ENCODE measurements around the gene SDF4.

The SDF4 gene

GRCh38 chr1:1280782-1281481 is 49.1 kb upstream of the SDF4 start:
- Histone ChIP-seq H3K36me3 (ENCODE audit: control insufficient read depth in 2 of 2, insufficient read depth in 1 of 2, low read length in 2 of 2) (no peaks in the 10 kb centered on the region), H3K4me1 (ENCODE audit: control insufficient read depth, insufficient read depth, low read length) (no peaks in the 10 kb centered on the region), H3K4me3 (ENCODE audit: low read depth, low read length) (no peak overlapping the region), H3K9me3 (ENCODE audit: control insufficient read depth, insufficient read depth, low read depth, low read length) (no peaks in the 10 kb centered on the region), H3K27ac (ENCODE audit: extremely low read depth, low read depth, low read length) (no peak overlapping the region)
- POLR2A ChIA-PET = no interaction called here
- TF ChIP-seq PRDM2 (tag by site-specific recombination; IDR thresholded peaks at IDR 0.05; ENCODE audit: borderline replicate concordance) (no peak), PRDM1 (tag by site-specific recombination; IDR thresholded peaks at IDR 0.05) (no peak), GLIS2 (tag by site-specific recombination; IDR thresholded peaks at IDR 0.05) (no peak), ZNF174 (tag by site-specific recombination; IDR thresholded peaks at IDR 0.05) (no peak), ZNF148 (tag by site-specific recombination; IDR thresholded peaks at IDR 0.05; ENCODE audit: borderline replicate concordance) (no peak), ZNF341 (tag by site-specific recombination; IDR thresholded peaks at IDR 0.05; ENCODE audit: low read depth) (no peak), ZNF391 (tag by site-specific recombination; IDR thresholded peaks at IDR 0.05; ENCODE audit: borderline replicate concordance, low read depth) (no peak), TCF7L2 (IDR thresholded peaks at IDR 0.05; ENCODE audit: borderline replicate concordance, low read depth, low read length) (no peak), ZNF416 (tag by site-specific recombination; IDR thresholded peaks at IDR 0.05) (no peak), ZNF76 (tag by site-specific recombination; IDR thresholded peaks at IDR 0.05; ENCODE audit: borderline replicate concordance, low read depth) (no peak), ZNF629 (tag by site-specific recombination; IDR thresholded peaks at IDR 0.05) (no peak), ZNF747 (tag by site-specific recombination; IDR thresholded peaks at IDR 0.05) (no peak), KLF9 (tag by site-specific recombination; IDR thresholded peaks at IDR 0.05; ENCODE audit: low read depth) (no peak), ZNF394 (tag by site-specific recombination; IDR thresholded peaks at IDR 0.05; ENCODE audit: borderline replicate concordance) (no peak), ZNF10 (tag by site-specific recombination; IDR thresholded peaks at IDR 0.05) (no peak), ZNF302 (tag by site-specific recombination; IDR thresholded peaks at IDR 0.05; ENCODE audit: low read depth) (no peak), ZBTB21 (tag by site-specific recombination; IDR thresholded peaks at IDR 0.05) (no peak)
- CTCF ChIA-PET = interaction anchor here (0.5 to 0.9 kb wide), 3 partner anchors 10 to 23 kb away, joined by 3 to 5 read pairs (median 5); no protein-coding TSS in a partner anchor
